CD4-positive, alpha-beta T cell treated with Interferon gamma for 1 hour (primary cell): ENCODE results near the gene RPS8.
"Not testable (repeated sequence)": the region's sequence is repeated elsewhere in the genome, so short reads cannot be mapped to it uniquely, and the experiment has no call there.

ENCODE experiments used
- DNase-seq: peaks from one replicate; pipeline ENCODE4 v3.0.0-alpha.2; 2020

Gene RPS8

GRCh38 chr1:44783697-44784093, 8.4 kb downstream of the RPS8 start:
- DNase-seq: no peak

GRCh38 chr1:44784094-44785028, 9.0 kb downstream of the RPS8 start:
- no peak for DNase-seq

- DNase-seq: no peak
Measured at GRCh38 chr1:44785029-44785380, 9.7 kb downstream of the RPS8 start.

- DNase-seq: no peak
Measured at GRCh38 chr1:44785501-44786137, 10.3 kb downstream of the RPS8 start.

- DNase-seq: peak; percentile 73
Measured at GRCh38 chr1:44786138-44786840, 10.9 kb downstream of the RPS8 start.

- DNase-seq: no peak
Measured at GRCh38 chr1:44786841-44787426, 11.6 kb downstream of the RPS8 start.

- no peak for DNase-seq
Measured at GRCh38 chr1:44787506-44787905, 12.2 kb downstream of the RPS8 start.

GRCh38 chr1:44788120-44788860, 12.9 kb downstream of the RPS8 start, which contains the start of gene BEST4:
Gene BEST4, minus strand, starts transcription at chr1:44788170. Its CDS starts 465 bp downstream, at chr1:44787705.
- DNase-seq: no peak

- DNase-seq: no peak
Measured at GRCh38 chr1:44790968-44791801, 15.8 kb downstream of the RPS8 start.

- DNase-seq: no peak
Measured at GRCh38 chr1:44792736-44793502, 17.6 kb downstream of the RPS8 start.

- DNase-seq: not testable (repeated sequence)
Measured at GRCh38 chr1:44797886-44798285, 22.5 kb downstream of the RPS8 start.

GRCh38 chr1:44798481-44799365, 23.4 kb downstream of the RPS8 start:
- no peak for DNase-seq

GRCh38 chr1:44799770-44800584, 24.6 kb downstream of the RPS8 start, which contains the start of gene PLK3:
Gene PLK3, plus strand, starts transcription at chr1:44800377. Its CDS starts 87 bp downstream, at chr1:44800464.
- peak; percentile 98 for DNase-seq

GRCh38 chr1:44801491-44802305, 26.4 kb downstream of the RPS8 start:
- DNase-seq: no peak

- DNase-seq: no peak
Measured at GRCh38 chr1:44802306-44803061, 27.1 kb downstream of the RPS8 start.

- no peak for DNase-seq
Measured at GRCh38 chr1:44803062-44803311, 27.6 kb downstream of the RPS8 start.
